ENCODE data around the gene SLC35F3.

Gene SLC35F3

GRCh38 chr1:234313171-234313570 lies 408.7 kb downstream of the SLC35F3 start:
- Histone ChIP-seq H3K36me3 (ENCODE audit: control insufficient read depth in 2 of 2, insufficient read depth in 2 of 2, low read length in 2 of 2) (no peaks in the 10 kb centered on the region), H3K9ac (ENCODE audit: low read depth in 1 of 2, low read length in 2 of 2) (no peak overlapping the region), H3K27ac (ENCODE audit: low read depth in 2 of 2, low read length in 2 of 2) (no peak overlapping the region), H3K4me3 (ENCODE audit: low read length in 2 of 2) (no peak overlapping the region), H3K9me3 (ENCODE audit: control insufficient read depth in 2 of 2, low read length in 2 of 2) (no peaks in the 10 kb centered on the region), H3K27me3 (ENCODE audit: control insufficient read depth in 2 of 2, insufficient read depth in 2 of 2, low read length in 2 of 2) (peaks cover 2 to 5% of the 10 kb centered on the region in 2 donors), H3K4me1 (ENCODE audit: control insufficient read depth in 2 of 2, insufficient read depth in 2 of 2, low read length in 2 of 2) (peaks cover 0 to 2% of the 10 kb centered on the region in 2 donors)

GRCh38 chr1:234315091-234315541 lies 410.6 kb downstream of the SLC35F3 start:
- Histone ChIP-seq H3K9me3 (ENCODE audit: control insufficient read depth in 2 of 2, low read length in 2 of 2) (no peaks in the 10 kb centered on the region), H3K36me3 (ENCODE audit: control insufficient read depth in 2 of 2, insufficient read depth in 2 of 2, low read length in 2 of 2) (no peaks in the 10 kb centered on the region), H3K9ac (ENCODE audit: low read depth in 1 of 2, low read length in 2 of 2) (no peak overlapping the region), H3K4me1 (ENCODE audit: control insufficient read depth in 2 of 2, insufficient read depth in 2 of 2, low read length in 2 of 2) (peaks cover 0 to under 1% of the 10 kb centered on the region in 2 donors), H3K27me3 (ENCODE audit: control insufficient read depth in 2 of 2, insufficient read depth in 2 of 2, low read length in 2 of 2) (peaks cover 4 to 5% of the 10 kb centered on the region in 2 donors), H3K4me3 (ENCODE audit: low read length in 2 of 2) (no peak overlapping the region), H3K27ac (ENCODE audit: low read depth in 2 of 2, low read length in 2 of 2) (no peak overlapping the region)

- Histone ChIP-seq H3K27me3 (ENCODE audit: control insufficient read depth in 2 of 2, insufficient read depth in 2 of 2, low read length in 2 of 2) (peaks cover 4 to 5% of the 10 kb centered on the region in 2 donors), H3K4me3 (ENCODE audit: low read length in 2 of 2) (no peak overlapping the region), H3K27ac (ENCODE audit: low read depth in 2 of 2, low read length in 2 of 2) (no peak overlapping the region), H3K9ac (ENCODE audit: low read depth in 1 of 2, low read length in 2 of 2) (no peak overlapping the region), H3K9me3 (ENCODE audit: control insufficient read depth in 2 of 2, low read length in 2 of 2) (no peaks in the 10 kb centered on the region), H3K36me3 (ENCODE audit: control insufficient read depth in 2 of 2, insufficient read depth in 2 of 2, low read length in 2 of 2) (no peaks in the 10 kb centered on the region), H3K4me1 (ENCODE audit: control insufficient read depth in 2 of 2, insufficient read depth in 2 of 2, low read length in 2 of 2) (no peaks in the 10 kb centered on the region)
Measured at GRCh38 chr1:234315588-234315987, 411.1 kb downstream of the SLC35F3 start.

- no peak overlapping the region for H3K4me3 ChIP-seq (ENCODE audit: low read length in 2 of 2)
- no peak overlapping the region for H3K27ac ChIP-seq (ENCODE audit: low read depth in 2 of 2, low read length in 2 of 2)
- H3K4me1 ChIP-seq (ENCODE audit: control insufficient read depth in 2 of 2, insufficient read depth in 2 of 2, low read length in 2 of 2), result no peaks in the 10 kb centered on the region
- H3K36me3 ChIP-seq (ENCODE audit: control insufficient read depth in 2 of 2, insufficient read depth in 2 of 2, low read length in 2 of 2), result no peaks in the 10 kb centered on the region
- no peak overlapping the region for H3K9ac ChIP-seq (ENCODE audit: low read depth in 1 of 2, low read length in 2 of 2)
- no peaks in the 10 kb centered on the region for H3K9me3 ChIP-seq (ENCODE audit: control insufficient read depth in 2 of 2, low read length in 2 of 2)
- H3K27me3 ChIP-seq (ENCODE audit: control insufficient read depth in 2 of 2, insufficient read depth in 2 of 2, low read length in 2 of 2), result peaks cover 2 to 4% of the 10 kb centered on the region in 2 donors
Measured at GRCh38 chr1:234316486-234316885, 412.0 kb downstream of the SLC35F3 start.

- Histone ChIP-seq H3K4me3 (ENCODE audit: low read length in 2 of 2) (no peak overlapping the region), H3K9me3 (ENCODE audit: control insufficient read depth in 2 of 2, low read length in 2 of 2) (no peaks in the 10 kb centered on the region), H3K27ac (ENCODE audit: low read depth in 2 of 2, low read length in 2 of 2) (no peak overlapping the region), H3K27me3 (ENCODE audit: control insufficient read depth in 2 of 2, insufficient read depth in 2 of 2, low read length in 2 of 2) (peaks cover 2 to 4% of the 10 kb centered on the region in 2 donors), H3K4me1 (ENCODE audit: control insufficient read depth in 2 of 2, insufficient read depth in 2 of 2, low read length in 2 of 2) (no peaks in the 10 kb centered on the region), H3K36me3 (ENCODE audit: control insufficient read depth in 2 of 2, insufficient read depth in 2 of 2, low read length in 2 of 2) (no peaks in the 10 kb centered on the region), H3K9ac (ENCODE audit: low read depth in 1 of 2, low read length in 2 of 2) (no peak overlapping the region)
Measured at GRCh38 chr1:234316937-234317336, 412.5 kb downstream of the SLC35F3 start.

GRCh38 chr1:234320069-234320468 lies 415.6 kb downstream of the SLC35F3 start:
- Histone ChIP-seq H3K36me3 (ENCODE audit: control insufficient read depth in 2 of 2, insufficient read depth in 2 of 2, low read length in 2 of 2) (no peaks in the 10 kb centered on the region), H3K9ac (ENCODE audit: low read depth in 1 of 2, low read length in 2 of 2) (no peak overlapping the region), H3K27ac (ENCODE audit: low read depth in 2 of 2, low read length in 2 of 2) (no peak overlapping the region), H3K27me3 (ENCODE audit: control insufficient read depth in 2 of 2, insufficient read depth in 2 of 2, low read length in 2 of 2) (peaks cover 6 to 8% of the 10 kb centered on the region in 2 donors), H3K9me3 (ENCODE audit: control insufficient read depth in 2 of 2, low read length in 2 of 2) (no peaks in the 10 kb centered on the region), H3K4me1 (ENCODE audit: control insufficient read depth in 2 of 2, insufficient read depth in 2 of 2, low read length in 2 of 2) (no peaks in the 10 kb centered on the region), H3K4me3 (ENCODE audit: low read length in 2 of 2) (no peak overlapping the region)

GRCh38 chr1:234320549-234320948 lies 416.1 kb downstream of the SLC35F3 start:
- Histone ChIP-seq H3K4me1 (ENCODE audit: control insufficient read depth in 2 of 2, insufficient read depth in 2 of 2, low read length in 2 of 2) (no peaks in the 10 kb centered on the region), H3K9ac (ENCODE audit: low read depth in 1 of 2, low read length in 2 of 2) (no peak overlapping the region), H3K4me3 (ENCODE audit: low read length in 2 of 2) (no peak overlapping the region), H3K27me3 (ENCODE audit: control insufficient read depth in 2 of 2, insufficient read depth in 2 of 2, low read length in 2 of 2) (peaks cover 10 to 12% of the 10 kb centered on the region in 2 donors), H3K36me3 (ENCODE audit: control insufficient read depth in 2 of 2, insufficient read depth in 2 of 2, low read length in 2 of 2) (no peaks in the 10 kb centered on the region), H3K27ac (ENCODE audit: low read depth in 2 of 2, low read length in 2 of 2) (no peak overlapping the region), H3K9me3 (ENCODE audit: control insufficient read depth in 2 of 2, low read length in 2 of 2) (no peaks in the 10 kb centered on the region)

GRCh38 chr1:234321231-234321630 lies 416.8 kb downstream of the SLC35F3 start:
- Histone ChIP-seq H3K9me3 (ENCODE audit: control insufficient read depth in 2 of 2, low read length in 2 of 2) (no peaks in the 10 kb centered on the region), H3K36me3 (ENCODE audit: control insufficient read depth in 2 of 2, insufficient read depth in 2 of 2, low read length in 2 of 2) (no peaks in the 10 kb centered on the region), H3K9ac (ENCODE audit: low read depth in 1 of 2, low read length in 2 of 2) (no peak overlapping the region), H3K4me1 (ENCODE audit: control insufficient read depth in 2 of 2, insufficient read depth in 2 of 2, low read length in 2 of 2) (no peaks in the 10 kb centered on the region), H3K27me3 (ENCODE audit: control insufficient read depth in 2 of 2, insufficient read depth in 2 of 2, low read length in 2 of 2) (peaks cover 11 to 12% of the 10 kb centered on the region in 2 donors), H3K4me3 (ENCODE audit: low read length in 2 of 2) (no peak overlapping the region), H3K27ac (ENCODE audit: low read depth in 2 of 2, low read length in 2 of 2) (no peak overlapping the region)

- Histone ChIP-seq H3K27me3 (ENCODE audit: control insufficient read depth in 2 of 2, insufficient read depth in 2 of 2, low read length in 2 of 2) (peaks cover 10 to 15% of the 10 kb centered on the region in 2 donors), H3K4me1 (ENCODE audit: control insufficient read depth in 2 of 2, insufficient read depth in 2 of 2, low read length in 2 of 2) (no peaks in the 10 kb centered on the region), H3K27ac (ENCODE audit: low read depth in 2 of 2, low read length in 2 of 2) (no peak overlapping the region), H3K36me3 (ENCODE audit: control insufficient read depth in 2 of 2, insufficient read depth in 2 of 2, low read length in 2 of 2) (no peaks in the 10 kb centered on the region), H3K9me3 (ENCODE audit: control insufficient read depth in 2 of 2, low read length in 2 of 2) (no peaks in the 10 kb centered on the region), H3K4me3 (ENCODE audit: low read length in 2 of 2) (no peak overlapping the region), H3K9ac (ENCODE audit: low read depth in 1 of 2, low read length in 2 of 2) (no peak overlapping the region)
Measured at GRCh38 chr1:234322097-234322496, 417.6 kb downstream of the SLC35F3 start.

- peaks cover 10 to 15% of the 10 kb centered on the region in 2 donors for H3K27me3 ChIP-seq (ENCODE audit: control insufficient read depth in 2 of 2, insufficient read depth in 2 of 2, low read length in 2 of 2)
- H3K36me3 ChIP-seq (ENCODE audit: control insufficient read depth in 2 of 2, insufficient read depth in 2 of 2, low read length in 2 of 2), result no peaks in the 10 kb centered on the region
- H3K9me3 ChIP-seq (ENCODE audit: control insufficient read depth in 2 of 2, low read length in 2 of 2), result no peaks in the 10 kb centered on the region
- no peak overlapping the region for H3K27ac ChIP-seq (ENCODE audit: low read depth in 2 of 2, low read length in 2 of 2)
- no peak overlapping the region for H3K9ac ChIP-seq (ENCODE audit: low read depth in 1 of 2, low read length in 2 of 2)
- no peak overlapping the region for H3K4me3 ChIP-seq (ENCODE audit: low read length in 2 of 2)
- H3K4me1 ChIP-seq (ENCODE audit: control insufficient read depth in 2 of 2, insufficient read depth in 2 of 2, low read length in 2 of 2), result no peaks in the 10 kb centered on the region
Measured at GRCh38 chr1:234322979-234323378, 418.5 kb downstream of the SLC35F3 start.

- H3K4me1 ChIP-seq (ENCODE audit: control insufficient read depth in 2 of 2, insufficient read depth in 2 of 2, low read length in 2 of 2), result no peaks in the 10 kb centered on the region
- no peak overlapping the region for H3K4me3 ChIP-seq (ENCODE audit: low read length in 2 of 2)
- no peak overlapping the region for H3K9ac ChIP-seq (ENCODE audit: low read depth in 1 of 2, low read length in 2 of 2)
- H3K36me3 ChIP-seq (ENCODE audit: control insufficient read depth in 2 of 2, insufficient read depth in 2 of 2, low read length in 2 of 2), result no peaks in the 10 kb centered on the region
- H3K9me3 ChIP-seq (ENCODE audit: control insufficient read depth in 2 of 2, low read length in 2 of 2), result no peaks in the 10 kb centered on the region
- H3K27ac ChIP-seq (ENCODE audit: low read depth in 2 of 2, low read length in 2 of 2), result no peak overlapping the region
- H3K27me3 ChIP-seq (ENCODE audit: control insufficient read depth in 2 of 2, insufficient read depth in 2 of 2, low read length in 2 of 2), result peaks cover 10 to 13% of the 10 kb centered on the region in 2 donors
Measured at GRCh38 chr1:234324821-234325220, 420.3 kb downstream of the SLC35F3 start.
